HG02623 (cell line): ENCODE measurements around the gene TIMM29.

Experiments used
- ATAC-seq: cut with Tn5 transposase; IDR thresholded peaks from one replicate; pipeline ENCODE4 v1.9.1; 2021; ENCODE audit warnings: moderate library complexity; ENCODE audit not compliant: unreplicated experiment

The TIMM29 gene

GRCh38 chr19:10911579-10912363 is 16.8 kb upstream of the TIMM29 start:
- ATAC-seq, result no peak

GRCh38 chr19:10912619-10913018 is 16.0 kb upstream of the TIMM29 start:
- ATAC-seq, result no peak

GRCh38 chr19:10913716-10914340 is 14.8 kb upstream of the TIMM29 start:
- ATAC-seq, result no peak

GRCh38 chr19:10915130-10916091 is 13.2 kb upstream of the TIMM29 start:
- ATAC-seq, result no peak

GRCh38 chr19:10916602-10917001 is 12.0 kb upstream of the TIMM29 start:
- ATAC-seq, result no peak

GRCh38 chr19:10918359-10918758 is 10.3 kb upstream of the TIMM29 start:
- no peak for ATAC-seq

GRCh38 chr19:10919352-10920287 is 9.0 kb upstream of the TIMM29 start:
- no peak for ATAC-seq

GRCh38 chr19:10920288-10920655 is 8.3 kb upstream of the TIMM29 start:
- ATAC-seq, result no peak

- ATAC-seq, result no peak
Measured at GRCh38 chr19:10920781-10921180, 7.8 kb upstream of the TIMM29 start.

GRCh38 chr19:10921199-10921909 is 7.3 kb upstream of the TIMM29 start:
- no peak for ATAC-seq

GRCh38 chr19:10921910-10922637 is 6.5 kb upstream of the TIMM29 start:
- no peak for ATAC-seq

GRCh38 chr19:10922638-10923014 is 6.0 kb upstream of the TIMM29 start:
- ATAC-seq, result no peak

- ATAC-seq, result no peak
Measured at GRCh38 chr19:10923260-10924112, 5.1 kb upstream of the TIMM29 start.

GRCh38 chr19:10924597-10924996 is 4.0 kb upstream of the TIMM29 start:
- ATAC-seq, result no peak

- peak; percentile 1 for ATAC-seq
Measured at GRCh38 chr19:10927730-10928562, 665 bp upstream of the TIMM29 start.

GRCh38 chr19:10929402-10929794 is 787 bp downstream of the TIMM29 start:
- ATAC-seq, result no peak

GRCh38 chr19:10935371-10936059 is 6.9 kb downstream of the TIMM29 start:
- no peak for ATAC-seq
